WTC11 (cell line): ENCODE measurements around the gene JADE3. TPM values are rescaled to one million over a fixed set of nuclear protein-coding genes. Genes with fewer than 3 reads are reported as not detected.
"Not testable (repeated sequence)": the region's sequence is repeated elsewhere in the genome, so short reads cannot be mapped to it uniquely, and the experiment has no call there.

Source experiments
- ATAC-seq: fragments of 200-7000 bp; cut with Tn5 transposase; 2 replicates; pipeline ENCODE4 v1.10.0; 2021; ENCODE audit warnings: mild to moderate bottlenecking, moderate library complexity
- CTCF ChIA-PET: fragments of 300-600 bp; sonication (Branson Sonifier 250); formaldehyde crosslinking; loops from one replicate; lab custom pipeline; 2021; ENCODE audit warnings: antibody characterized with exemption; lab: Charles Lee
- POLR2A ChIA-PET: fragments of 350-600 bp; sonication (Branson Sonifier 250); formaldehyde crosslinking; loops from one replicate; lab custom pipeline; 2021; ENCODE audit warnings: antibody characterized with exemption; lab: Charles Lee
- DNase-seq: peaks from one replicate; pipeline ENCODE4 v3.0.0; 2021; ENCODE audit warnings: low spot score
- H3K27ac Mint-ChIP-seq: 2 replicates; pipeline ENCODE4 v1.8.0; 2021; ENCODE audit warnings: mixed read lengths
- H3K27me3 Mint-ChIP-seq: 2 replicates; pipeline ENCODE4 v1.8.0; 2021; ENCODE audit warnings: low read depth, mild to moderate bottlenecking, moderate library complexity, mixed read lengths
- H3K36me3 Mint-ChIP-seq: 2 replicates; pipeline ENCODE4 v1.8.0; 2021; ENCODE audit warnings: mixed read lengths
- H3K4me1 Mint-ChIP-seq: 2 replicates; pipeline ENCODE4 v1.8.0; 2022; ENCODE audit warnings: mixed read lengths
- H3K4me3 Mint-ChIP-seq: 2 replicates; pipeline ENCODE4 v1.8.0; 2021; ENCODE audit warnings: mild to moderate bottlenecking, moderate library complexity, mixed read lengths
- H3K9me3 Mint-ChIP-seq: 2 replicates; pipeline ENCODE4 v1.8.0; 2021; ENCODE audit warnings: mixed read lengths
- AR ChIP-seq: fragments of 250-450 bp; sonication (Bioruptor Pico); IDR thresholded peaks from 2 replicates; pipeline ENCODE4 v1.9.0; 2021; ENCODE audit warnings: mild to moderate bottlenecking
- CREM ChIP-seq: sonication (generic); formaldehyde crosslinking; IDR thresholded peaks from 2 replicates; pipeline ENCODE4 v1.8.1; 2022; ENCODE audit warnings: mild to moderate bottlenecking, missing genetic modification reagents, moderate library complexity
- E2F5 ChIP-seq: sonication (generic); formaldehyde crosslinking; IDR thresholded peaks from 2 replicates; pipeline ENCODE4 v1.8.1; 2022; ENCODE audit warnings: mild to moderate bottlenecking, moderate library complexity, missing genetic modification reagents
- ERG ChIP-seq: fragments of 250-450 bp; sonication (Bioruptor Pico); IDR thresholded peaks from 2 replicates; pipeline ENCODE4 v1.8.0; 2021; ENCODE audit warnings: mild to moderate bottlenecking
- FOXP1 ChIP-seq: sonication (generic); formaldehyde crosslinking; IDR thresholded peaks from 2 replicates; pipeline ENCODE4 v1.8.0; 2022; ENCODE audit warnings: missing genetic modification reagents, mild to moderate bottlenecking, moderate library complexity, borderline replicate concordance
- FOXP4 ChIP-seq: sonication (generic); formaldehyde crosslinking; IDR thresholded peaks from 2 replicates; pipeline ENCODE4 v1.8.0; 2022; ENCODE audit warnings: mild to moderate bottlenecking, missing genetic modification reagents
- MAX ChIP-seq: sonication (generic); formaldehyde crosslinking; IDR thresholded peaks from 2 replicates; pipeline ENCODE4 v1.8.0; 2022; ENCODE audit warnings: mild to moderate bottlenecking, missing genetic modification reagents
- MYBL2 ChIP-seq: sonication (generic); formaldehyde crosslinking; IDR thresholded peaks from 2 replicates; pipeline ENCODE4 v1.8.1; 2023; ENCODE audit warnings: mild to moderate bottlenecking, moderate library complexity, missing genetic modification reagents
- PREB ChIP-seq: sonication (generic); formaldehyde crosslinking; IDR thresholded peaks from 2 replicates; pipeline ENCODE4 v1.8.1; 2022; ENCODE audit warnings: mild to moderate bottlenecking, missing genetic modification reagents, moderate library complexity, borderline replicate concordance
- PRRX2 ChIP-seq: fragments of 250-450 bp; sonication (Bioruptor Pico); IDR thresholded peaks from 2 replicates; pipeline ENCODE4 v1.8.0; 2021; ENCODE audit warnings: mild to moderate bottlenecking
- SMAD3 ChIP-seq: sonication (generic); formaldehyde crosslinking; IDR thresholded peaks from 2 replicates; pipeline ENCODE4 v1.8.0; 2022; ENCODE audit warnings: missing genetic modification reagents, mild to moderate bottlenecking, borderline replicate concordance
- TEAD4 ChIP-seq: sonication (generic); formaldehyde crosslinking; IDR thresholded peaks from 2 replicates; pipeline ENCODE4 v1.8.0; 2022; ENCODE audit warnings: mild to moderate bottlenecking, missing genetic modification reagents
- ZNF121 ChIP-seq: sonication (generic); formaldehyde crosslinking; IDR thresholded peaks from 2 replicates; pipeline ENCODE4 v1.8.0; 2023; ENCODE audit warnings: missing genetic modification reagents
- ZNF396 ChIP-seq: fragments of 250-450 bp; sonication (Bioruptor Pico); IDR thresholded peaks from 2 replicates; pipeline ENCODE4 v1.8.0; 2021; ENCODE audit warnings: mild to moderate bottlenecking, moderate library complexity, borderline replicate concordance
- ZNF423 ChIP-seq: fragments of 250-450 bp; sonication (Bioruptor Pico); IDR thresholded peaks from 2 replicates; pipeline ENCODE4 v2.1.2; 2022; ENCODE audit warnings: mild to moderate bottlenecking, moderate library complexity
- ZNF425 ChIP-seq: fragments of 250-450 bp; sonication (Bioruptor Pico); conservative IDR thresholded peaks from 2 replicates; pipeline ENCODE4 v1.9.0; 2021; ENCODE audit warnings: mild to moderate bottlenecking
- total RNA-seq: library from RNA; stranded (reverse); gene quantifications from 3 replicates; pipeline ENCODE4 v1.2.3, GENCODE V29; 2021

Gene JADE3
- total RNA-seq, 1 experiment from 2014 or later: 19.2 TPM

GRCh38 chrX:46953597-46953996, 41.4 kb downstream of the JADE3 start (continued):
- TF ChIP-seq AR (CRISPR knock-in tag): no peak

GRCh38 chrX:46954716-46955115, 42.5 kb downstream of the JADE3 start:
- H3K9me3 Mint-ChIP-seq: no peaks in the 10 kb centered on the region
- H3K27me3 Mint-ChIP-seq: no peaks in the 10 kb centered on the region
- H3K27ac Mint-ChIP-seq: peak overlapping the region; percentile 45; the same call in 1 of the 2 replicates

GRCh38 chrX:46956589-46956988, 44.4 kb downstream of the JADE3 start:
- H3K4me1 Mint-ChIP-seq: peaks cover 52% of the 10 kb centered on the region
- H3K27me3 Mint-ChIP-seq, POLR2A ChIA-PET, ATAC-seq, DNase-seq, H3K9me3 Mint-ChIP-seq, H3K4me3 Mint-ChIP-seq, H3K36me3 Mint-ChIP-seq, H3K27ac Mint-ChIP-seq: not testable (repeated sequence)
- CTCF ChIA-PET: interaction anchor here (1.9 kb wide), 1 partner anchor 53 kb away, joined by 6 read pairs; no protein-coding TSS in a partner anchor

More at GRCh38 chrX:46954716-46955115, 42.5 kb downstream of the JADE3 start:
- Mint-ChIP-seq H3K36me3 (no peaks in the 10 kb centered on the region), H3K4me1 (peaks cover 42% of the 10 kb centered on the region), H3K4me3 (no peak overlapping the region)
- CTCF ChIA-PET: interaction anchor here (0.6 kb wide), 1 partner anchor 346 kb away, joined by 3 read pairs; no protein-coding TSS in a partner anchor
- no peak for TF ChIP-seq FOXP4
- TF ChIP-seq SMAD3 (CRISPR knock-in tag): no peak
- no peak for TF ChIP-seq MYBL2 (CRISPR knock-in tag)
- TF ChIP-seq MAX (CRISPR knock-in tag): no peak
- TF ChIP-seq ERG (CRISPR knock-in tag): no peak
- TF ChIP-seq ZNF121 (CRISPR knock-in tag): no peak
- no peak for TF ChIP-seq ZNF423 (CRISPR knock-in tag)
- TF ChIP-seq FOXP1 (CRISPR knock-in tag): no peak
- TF ChIP-seq ZNF396 (CRISPR knock-in tag): no peak
- TF ChIP-seq ZNF425 (CRISPR knock-in tag): no peak
- no peak for TF ChIP-seq TEAD4
- TF ChIP-seq CREM (CRISPR knock-in tag): no peak
- no peak for TF ChIP-seq E2F5 (CRISPR knock-in tag)
- TF ChIP-seq PREB: no peak
- TF ChIP-seq PRRX2 (CRISPR knock-in tag): no peak
- ATAC-seq (no peak), DNase-seq (no peak)
- POLR2A ChIA-PET: no interaction called here
